ENCODE data around the gene GAMT. TPM values are rescaled to one million over a fixed set of nuclear protein-coding genes. Genes with fewer than 3 reads are reported as not detected.
A peak's percentile ranks its signal among the peaks of the same experiment; 100 is the strongest.

The GAMT gene
- total and polyA plus RNA-seq, 2 of the 13 experiments (the other 11 are each of a cell fraction or from before 2014, with no cell fraction given), result 115 to 124 TPM

DNA sequence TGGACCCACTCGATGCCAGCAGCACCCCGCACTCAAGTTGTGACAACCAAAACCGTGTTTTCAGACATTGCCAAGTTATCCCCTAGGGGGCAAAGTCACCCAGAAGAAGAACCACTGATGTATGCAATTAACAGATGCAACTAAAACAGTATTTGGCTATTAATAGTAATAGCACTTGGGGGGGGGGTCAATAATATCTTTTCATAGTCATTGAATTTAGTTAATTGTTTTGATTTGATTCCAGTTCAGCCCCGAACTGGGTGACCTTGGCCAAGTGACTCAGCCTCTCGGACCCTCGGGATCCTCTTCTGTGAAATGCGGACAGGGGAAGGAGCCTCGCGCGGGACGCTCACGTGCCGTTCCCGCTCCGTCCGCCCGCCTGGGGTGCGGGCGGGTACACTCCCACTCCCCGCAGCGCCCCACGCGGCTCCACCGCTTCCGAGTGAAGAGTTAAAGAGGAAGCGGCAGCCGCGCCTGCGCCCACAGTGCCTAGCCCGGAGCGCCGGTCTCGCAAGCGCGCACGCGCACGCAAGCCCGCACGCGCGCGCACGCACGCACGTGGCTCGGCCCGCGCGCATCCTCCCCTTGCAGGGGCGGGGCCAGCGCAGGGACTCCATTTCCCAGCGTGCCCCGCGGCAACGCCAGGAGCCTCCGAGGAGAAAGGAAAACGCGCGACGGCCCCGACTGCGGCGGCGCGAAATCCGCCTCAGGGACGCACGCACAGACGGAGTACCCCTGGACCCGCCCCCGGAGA lies 5.6 kb upstream of the GAMT start (continued):
- TF ChIP-seq MED8 (CRISPR knock-in tag; IDR thresholded peaks at IDR 0.05; ENCODE audit: insufficient replicate concordance) (no peak), PHF21A (CRISPR knock-in tag; IDR thresholded peaks at IDR 0.05) (peak; percentile 47), ZNF460 (CRISPR knock-in tag; IDR thresholded peaks at IDR 0.05; ENCODE audit: borderline replicate concordance) (0 out of 2 replicates have a peak, but pooled peaks have one; percentile 0), KLF11 (CRISPR knock-in tag; IDR thresholded peaks at IDR 0.05) (0 out of 2 replicates have a peak, but pooled peaks have one; percentile 15), TSC22D2 (CRISPR knock-in tag; IDR thresholded peaks at IDR 0.05; ENCODE audit: borderline replicate concordance) (no peak), ELF1 (CRISPR knock-in tag; IDR thresholded peaks at IDR 0.05) (no peak; the same call in 1 of the 2 replicates), ZBTB7B (CRISPR knock-in tag; IDR thresholded peaks at IDR 0.05) (peak; percentile 64; the same call in 1 of the 2 replicates), ZNF451 (CRISPR knock-in tag; IDR thresholded peaks at IDR 0.05) (0 out of 2 replicates have a peak, but pooled peaks have one; percentile 67), FOSL2 (CRISPR knock-in tag; IDR thresholded peaks at IDR 0.05) (peak; percentile 51; the same call in 1 of the 2 replicates), SP1 (IDR thresholded peaks at IDR 0.05) (no peak), SP1 (CRISPR knock-in tag; IDR thresholded peaks at IDR 0.05) (peak; percentile 99), NFE2 (CRISPR knock-in tag; IDR thresholded peaks at IDR 0.05) (no peak), ZNF317 (CRISPR knock-in tag; IDR thresholded peaks at IDR 0.05) (no peak), ASH2L (IDR thresholded peaks at IDR 0.05; ENCODE audit: insufficient read length, low read depth, low read length) (peak; percentile 65), ARNTL (CRISPR knock-in tag; IDR thresholded peaks at IDR 0.05) (peak; percentile 90)
- TF ChIP-seq, protein P1, sequence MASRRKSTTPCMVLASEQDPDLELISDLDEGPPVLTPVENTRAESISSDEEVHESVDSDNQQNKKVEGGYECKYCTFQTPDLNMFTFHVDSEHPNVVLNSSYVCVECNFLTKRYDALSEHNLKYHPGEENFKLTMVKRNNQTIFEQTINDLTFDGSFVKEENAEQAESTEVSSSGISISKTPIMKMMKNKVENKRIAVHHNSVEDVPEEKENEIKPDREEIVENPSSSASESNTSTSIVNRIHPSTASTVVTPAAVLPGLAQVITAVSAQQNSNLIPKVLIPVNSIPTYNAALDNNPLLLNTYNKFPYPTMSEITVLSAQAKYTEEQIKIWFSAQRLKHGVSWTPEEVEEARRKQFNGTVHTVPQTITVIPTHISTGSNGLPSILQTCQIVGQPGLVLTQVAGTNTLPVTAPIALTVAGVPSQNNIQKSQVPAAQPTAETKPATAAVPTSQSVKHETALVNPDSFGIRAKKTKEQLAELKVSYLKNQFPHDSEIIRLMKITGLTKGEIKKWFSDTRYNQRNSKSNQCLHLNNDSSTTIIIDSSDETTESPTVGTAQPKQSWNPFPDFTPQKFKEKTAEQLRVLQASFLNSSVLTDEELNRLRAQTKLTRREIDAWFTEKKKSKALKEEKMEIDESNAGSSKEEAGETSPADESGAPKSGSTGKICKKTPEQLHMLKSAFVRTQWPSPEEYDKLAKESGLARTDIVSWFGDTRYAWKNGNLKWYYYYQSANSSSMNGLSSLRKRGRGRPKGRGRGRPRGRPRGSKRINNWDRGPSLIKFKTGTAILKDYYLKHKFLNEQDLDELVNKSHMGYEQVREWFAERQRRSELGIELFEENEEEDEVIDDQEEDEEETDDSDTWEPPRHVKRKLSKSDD (CRISPR knock-in tag; IDR thresholded peaks at IDR 0.05; ENCODE audit: low read depth), result 0 out of 2 replicates have a peak, but pooled peaks have one; percentile 21
- TF ChIP-seq, protein P2, sequence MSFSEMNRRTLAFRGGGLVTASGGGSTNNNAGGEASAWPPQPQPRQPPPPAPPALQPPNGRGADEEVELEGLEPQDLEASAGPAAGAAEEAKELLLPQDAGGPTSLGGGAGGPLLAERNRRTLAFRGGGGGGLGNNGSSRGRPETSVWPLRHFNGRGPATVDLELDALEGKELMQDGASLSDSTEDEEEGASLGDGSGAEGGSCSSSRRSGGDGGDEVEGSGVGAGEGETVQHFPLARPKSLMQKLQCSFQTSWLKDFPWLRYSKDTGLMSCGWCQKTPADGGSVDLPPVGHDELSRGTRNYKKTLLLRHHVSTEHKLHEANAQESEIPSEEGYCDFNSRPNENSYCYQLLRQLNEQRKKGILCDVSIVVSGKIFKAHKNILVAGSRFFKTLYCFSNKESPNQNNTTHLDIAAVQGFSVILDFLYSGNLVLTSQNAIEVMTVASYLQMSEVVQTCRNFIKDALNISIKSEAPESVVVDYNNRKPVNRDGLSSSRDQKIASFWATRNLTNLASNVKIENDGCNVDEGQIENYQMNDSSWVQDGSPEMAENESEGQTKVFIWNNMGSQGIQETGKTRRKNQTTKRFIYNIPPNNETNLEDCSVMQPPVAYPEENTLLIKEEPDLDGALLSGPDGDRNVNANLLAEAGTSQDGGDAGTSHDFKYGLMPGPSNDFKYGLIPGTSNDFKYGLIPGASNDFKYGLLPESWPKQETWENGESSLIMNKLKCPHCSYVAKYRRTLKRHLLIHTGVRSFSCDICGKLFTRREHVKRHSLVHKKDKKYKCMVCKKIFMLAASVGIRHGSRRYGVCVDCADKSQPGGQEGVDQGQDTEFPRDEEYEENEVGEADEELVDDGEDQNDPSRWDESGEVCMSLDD (CRISPR knock-in tag; IDR thresholded peaks at IDR 0.05; ENCODE audit: borderline replicate concordance), result peak; percentile 43; the same call in 1 of the 2 replicates
- TF ChIP-seq, protein P3, sequence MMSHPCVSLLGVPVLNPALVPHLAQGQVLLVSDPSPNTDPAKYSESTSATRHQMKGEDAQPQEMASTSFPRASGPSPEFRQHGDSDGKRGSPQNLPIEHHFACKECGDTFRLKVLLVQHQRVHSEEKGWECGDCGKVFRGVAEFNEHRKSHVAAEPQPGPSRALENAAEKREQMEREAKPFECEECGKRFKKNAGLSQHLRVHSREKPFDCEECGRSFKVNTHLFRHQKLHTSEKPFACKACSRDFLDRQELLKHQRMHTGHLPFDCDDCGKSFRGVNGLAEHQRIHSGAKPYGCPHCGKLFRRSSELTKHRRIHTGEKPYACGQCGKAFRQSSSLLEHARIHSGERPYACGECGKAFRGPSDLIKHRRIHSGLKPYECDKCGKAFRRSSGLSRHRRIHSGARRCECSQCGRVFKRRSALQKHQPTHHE (CRISPR knock-in tag; IDR thresholded peaks at IDR 0.05; ENCODE audit: borderline replicate concordance), result 0 out of 2 replicates have a peak, but pooled peaks have one; percentile 31
- TF ChIP-seq, protein P4, sequence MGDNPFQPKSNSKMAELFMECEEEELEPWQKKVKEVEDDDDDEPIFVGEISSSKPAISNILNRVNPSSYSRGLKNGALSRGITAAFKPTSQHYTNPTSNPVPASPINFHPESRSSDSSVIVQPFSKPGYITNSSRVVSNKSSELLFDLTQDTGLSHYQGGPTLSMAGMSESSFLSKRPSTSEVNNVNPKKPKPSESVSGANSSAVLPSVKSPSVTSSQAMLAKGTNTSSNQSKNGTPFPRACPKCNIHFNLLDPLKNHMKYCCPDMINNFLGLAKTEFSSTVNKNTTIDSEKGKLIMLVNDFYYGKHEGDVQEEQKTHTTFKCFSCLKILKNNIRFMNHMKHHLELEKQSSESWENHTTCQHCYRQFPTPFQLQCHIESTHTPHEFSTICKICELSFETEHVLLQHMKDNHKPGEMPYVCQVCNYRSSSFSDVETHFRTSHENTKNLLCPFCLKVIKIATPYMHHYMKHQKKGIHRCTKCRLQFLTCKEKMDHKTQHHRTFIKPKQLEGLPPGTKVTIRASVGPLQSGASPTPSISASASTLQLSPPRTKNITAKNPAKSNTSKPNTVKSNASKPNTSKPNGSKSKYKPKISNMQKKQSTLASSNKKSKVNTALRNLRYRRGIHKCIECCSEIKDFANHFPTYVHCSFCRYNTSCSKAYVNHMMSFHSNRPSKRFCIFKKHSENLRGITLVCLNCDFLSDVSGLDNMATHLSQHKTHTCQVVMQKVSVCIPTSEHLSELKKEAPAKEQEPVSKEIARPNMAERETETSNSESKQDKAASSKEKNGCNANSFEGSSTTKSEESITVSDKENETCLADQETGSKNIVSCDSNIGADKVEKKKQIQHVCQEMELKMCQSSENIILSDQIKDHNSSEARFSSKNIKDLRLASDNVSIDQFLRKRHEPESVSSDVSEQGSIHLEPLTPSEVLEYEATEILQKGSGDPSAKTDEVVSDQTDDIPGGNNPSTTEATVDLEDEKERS (CRISPR knock-in tag; IDR thresholded peaks at IDR 0.05), result no peak

All from HepG2 (cell line).